IMR-90 (cell line): ENCODE data around the gene APOE. TPM values are rescaled to one million over a fixed set of nuclear protein-coding genes. Genes with fewer than 3 reads are reported as not detected.

Experiments
- ATAC-seq: fragments of 200-7000 bp; cut with Tn5 transposase; 2 replicates; pipeline ENCODE4 v1.9.1; 2020; ENCODE audit warnings: low read depth, mild to moderate bottlenecking, moderate library complexity
- BruUV-seq: library from RNA; stranded (reverse); fragments of 400-500 nt; replicated peaks from 2 replicates; lab custom pipeline; 2021; lab: Mats Ljungman, UMichigan
- CTCF ChIA-PET: fragments of 300-600 bp; formaldehyde crosslinking; extraction: SDS; loops from one replicate; lab custom pipeline; 2021; ENCODE audit warnings: antibody characterized with exemption; lab: Yijun Ruan, JAX
- POLR2A ChIA-PET: fragments of 300-600 bp; sonication (Branson Sonifier 250); formaldehyde crosslinking; loops from one replicate; lab custom pipeline; 2022; ENCODE audit warnings: antibody characterized with exemption; ENCODE audit not compliant: unreplicated experiment; lab: Charles Lee
- DNase-seq: peaks from one replicate; pipeline ENCODE4 v3.0.0; 2013
- H2AFZ ChIP-seq: replicated peaks from 2 replicates; pipeline ENCODE3; 2013; ENCODE audit warnings: low read length, mild to moderate bottlenecking; ENCODE audit not compliant: poor library complexity
- H2AK5ac ChIP-seq: 2 replicates; pipeline ENCODE4 v1.6.1; 2013; ENCODE audit warnings: low read depth, low read length, inconsistent platforms
- H2AK9ac ChIP-seq: replicated peaks from 2 replicates; pipeline ENCODE3; 2013; ENCODE audit warnings: mild to moderate bottlenecking, low read depth, low read length, moderate library complexity; ENCODE audit not compliant: poor library complexity
- H2BK120ac ChIP-seq: 2 replicates; pipeline ENCODE4 v1.6.1; 2013; ENCODE audit warnings: low read depth, low read length, inconsistent platforms
- H2BK15ac ChIP-seq: 3 replicates; pipeline ENCODE4 v1.6.1; 2013; ENCODE audit warnings: low read depth, low read length, inconsistent platforms
- H2BK20ac ChIP-seq: 2 replicates; pipeline ENCODE4 v1.6.1; 2013; ENCODE audit warnings: low read depth, mild to moderate bottlenecking, inconsistent platforms, low read length, moderate library complexity
- H2BK5ac ChIP-seq: 2 replicates; pipeline ENCODE4 v1.6.1; 2013; ENCODE audit warnings: mild to moderate bottlenecking, low read depth, low read length, inconsistent platforms; ENCODE audit not compliant: poor library complexity, severe bottlenecking
- H3K14ac ChIP-seq: replicated peaks from 2 replicates; pipeline ENCODE4 v1.6.1; 2013; ENCODE audit warnings: low read depth, low read length, inconsistent platforms
- H3K18ac ChIP-seq: 2 replicates; pipeline ENCODE4 v1.6.1; 2013; ENCODE audit warnings: low read depth, low read length, control low read depth
- H3K23ac ChIP-seq: 2 replicates; pipeline ENCODE4 v1.6.1; 2013; ENCODE audit warnings: low read depth, low read length, inconsistent platforms
- H3K27ac ChIP-seq: 2 replicates; pipeline ENCODE4 v1.5.1; 2013; ENCODE audit warnings: mild to moderate bottlenecking, control low read depth, low read length; ENCODE audit not compliant: insufficient read depth
- H3K27me3 ChIP-seq: 2 replicates; pipeline ENCODE4 v1.6.1; 2013; ENCODE audit warnings: low read length; ENCODE audit not compliant: control insufficient read depth, insufficient read depth
- H3K36me3 ChIP-seq: 2 replicates; pipeline ENCODE4 v1.6.1; 2013; ENCODE audit warnings: low read length, mixed read lengths; ENCODE audit not compliant: control insufficient read depth, insufficient read depth
- H3K4ac ChIP-seq: 2 replicates; pipeline ENCODE4 v1.6.1; 2013; ENCODE audit warnings: low read depth, low read length, inconsistent platforms
- H3K4me1 ChIP-seq: 2 replicates; pipeline ENCODE4 v1.6.1; 2013; ENCODE audit warnings: low read length, mixed read lengths; ENCODE audit not compliant: control insufficient read depth, insufficient read depth
- H3K4me2 ChIP-seq: 2 replicates; pipeline ENCODE4 v1.6.1; 2013; ENCODE audit warnings: low read depth, mild to moderate bottlenecking, control low read depth, low read length, moderate library complexity
- H3K4me3 ChIP-seq: 2 replicates; pipeline ENCODE4 v1.5.1; 2013; ENCODE audit warnings: low read depth, mild to moderate bottlenecking, control low read depth, low read length, moderate library complexity; ENCODE audit not compliant: insufficient read depth
- H3K56ac ChIP-seq: 2 replicates; pipeline ENCODE4 v1.6.1; 2013; ENCODE audit warnings: low read length, inconsistent platforms; ENCODE audit not compliant: insufficient read depth; ENCODE audit errors: extremely low read depth
- H3K79me1 ChIP-seq, 2 experiments: 2 replicates each; pipeline ENCODE4 v1.6.1; 2013; ENCODE audit warnings: low read length in 2 of 2, inconsistent platforms in 1 of 2, low read depth in 1 of 2
- H3K9ac ChIP-seq: 2 replicates; pipeline ENCODE4 v1.6.1; 2013; ENCODE audit warnings: low read depth, low read length, control low read depth
- H3K9me1 ChIP-seq: 2 replicates; pipeline ENCODE4 v1.6.1; 2013; ENCODE audit warnings: low read length, inconsistent platforms; ENCODE audit not compliant: insufficient read depth
- H3K9me3 ChIP-seq: 2 replicates; pipeline ENCODE4 v1.6.1; 2013; ENCODE audit warnings: low read length; ENCODE audit not compliant: control insufficient read depth, insufficient read depth
- H4K20me1 ChIP-seq: 2 replicates; pipeline ENCODE4 v1.6.1; 2013; ENCODE audit warnings: low read length, inconsistent platforms; ENCODE audit not compliant: insufficient read depth
- H4K5ac ChIP-seq: 2 replicates; pipeline ENCODE4 v1.6.1; 2013; ENCODE audit warnings: mild to moderate bottlenecking, low read depth, low read length, control low read depth
- H4K8ac ChIP-seq, 2 experiments: 2 replicates each; pipeline ENCODE4 v1.6.1; 2013; ENCODE audit warnings: low read depth in 2 of 2, low read length in 2 of 2, control low read depth in 1 of 2, inconsistent platforms in 1 of 2
- H4K91ac ChIP-seq: 2 replicates; pipeline ENCODE4 v1.6.1; 2013; ENCODE audit warnings: low read depth, low read length, inconsistent platforms; ENCODE audit not compliant: insufficient read depth
- BHLHE40 ChIP-seq: fragments of 150-350 bp; IDR thresholded peaks from 2 replicates; pipeline ENCODE4 v1.6.1; 2016; ENCODE audit warnings: mild to moderate bottlenecking, low read depth, low read length
- CEBPB ChIP-seq: IDR thresholded peaks from 2 replicates; pipeline ENCODE4 v1.6.1; 2012; ENCODE audit warnings: low read depth, low read length, improper control_type of control experiment
- CHD1 ChIP-seq: IDR thresholded peaks from 2 replicates; pipeline ENCODE4 v1.6.1; 2012; ENCODE audit warnings: low read depth, low read length, improper control_type of control experiment
- FOS ChIP-seq: fragments of 150-350 bp; IDR thresholded peaks from 2 replicates; pipeline ENCODE4 v1.6.1; 2016; ENCODE audit warnings: low read depth, low read length
- MAFK ChIP-seq: IDR thresholded peaks from 2 replicates; pipeline ENCODE4 v1.6.1; 2012; ENCODE audit warnings: low read depth, low read length, improper control_type of control experiment
- MAZ ChIP-seq: IDR thresholded peaks from 2 replicates; pipeline ENCODE4 v1.6.1; 2012; ENCODE audit warnings: low read depth, mild to moderate bottlenecking, low read length, improper control_type of control experiment, moderate library complexity, borderline replicate concordance
- MXI1 ChIP-seq: IDR thresholded peaks from 2 replicates; pipeline ENCODE4 v1.6.1; 2012; ENCODE audit warnings: low read depth, mild to moderate bottlenecking, low read length, moderate library complexity, borderline replicate concordance
- NFE2L2 ChIP-seq: fragments of 150-350 bp; IDR thresholded peaks from 2 replicates; pipeline ENCODE4 v1.6.1; 2016; ENCODE audit warnings: low read depth, mild to moderate bottlenecking, low read length
- POLR2A ChIP-seq: IDR thresholded peaks from 2 replicates; pipeline ENCODE4 v1.6.1; 2012; ENCODE audit warnings: mild to moderate bottlenecking, low read depth, low read length
- RAD21 ChIP-seq: IDR thresholded peaks from 2 replicates; pipeline ENCODE4 v1.6.1; 2012; ENCODE audit warnings: low read length, improper control_type of control experiment
- RCOR1 ChIP-seq: IDR thresholded peaks from 2 replicates; pipeline ENCODE4 v1.6.1; 2012; ENCODE audit warnings: mild to moderate bottlenecking, low read length, improper control_type of control experiment; ENCODE audit not compliant: insufficient replicate concordance
- RFX5 ChIP-seq: IDR thresholded peaks from 2 replicates; pipeline ENCODE4 v1.8.0; 2012; ENCODE audit warnings: low read depth, mild to moderate bottlenecking, low read length, moderate library complexity
- SMC3 ChIP-seq: fragments of 150-350 bp; IDR thresholded peaks from 2 replicates; pipeline ENCODE4 v1.6.1; 2016; ENCODE audit warnings: low read depth, mild to moderate bottlenecking, antibody characterized with exemption, low read length, moderate library complexity
- WGBS, 2 experiments: methylation state at CpG; one replicate each; pipeline versions ENCODE4 v1.1.5 to v1.1.7; 2013; ENCODE audit warnings: missing lambda C conversion rate in 2 of 2; ENCODE audit not compliant: insufficient read length in 1 of 2; ENCODE audit errors: extremely low coverage in 2 of 2; 5-methylcytosine and 5-hydroxymethylcytosine counted together
- dilution Hi-C: fragments of 300-500 bp; cut with HindIII; formaldehyde crosslinking; loops from one replicate; pipeline ENCODE4 v1.14.3; 2018; ENCODE audit warnings: low sequenced_read_pairs; ENCODE audit not compliant: unreplicated experiment
- in situ Hi-C: fragments of 300-500 bp; cut with MboI; formaldehyde crosslinking; loops from 3 replicates; pipeline ENCODE4 v1.14.3; 2019; ENCODE audit warnings: low sequenced_read_pairs, inconsistent platforms, mixed read lengths
- intact Hi-C: fragments of 100-400 bp; cut with micrococcal nuclease; formaldehyde crosslinking; loops from 2 replicates; pipeline ENCODE4 v1.10.0; 2022
- polyA plus RNA-seq, 3 experiments: library from polyadenylated mRNA; depleted of rRNA; stranded (reverse); fragments of >200 nt; gene quantifications; 2 replicates each; pipeline ENCODE4 v1.2.3, GENCODE V29; 2012; ENCODE audit warnings: low replicate concordance in 1 of 3
- total RNA-seq: library from RNA; depleted of rRNA; stranded (reverse); fragments of >200 nt; gene quantifications from 2 replicates; pipeline ENCODE4 v1.2.3, GENCODE V29; 2012
- TF ChIP-seq, protein P1 (sequence below): conservative IDR thresholded peaks from 2 replicates; pipeline ENCODE4 v1.5.1; 2012; ENCODE audit warnings: mild to moderate bottlenecking, low read depth, low read length, improper control_type of control experiment
- TF ChIP-seq, protein P2 (sequence below): fragments of 150-350 bp; IDR thresholded peaks from 2 replicates; pipeline ENCODE4 v1.6.1; 2017; ENCODE audit warnings: mild to moderate bottlenecking, antibody characterized with exemption, low read length, low read depth
- TF ChIP-seq, protein P3 (sequence below): fragments of 150-350 bp; IDR thresholded peaks from 2 replicates; pipeline ENCODE4 v1.6.1; 2016; ENCODE audit warnings: low read depth, mild to moderate bottlenecking, low read length, moderate library complexity, borderline replicate concordance

Gene APOE
- total and polyA plus RNA-seq, 2 of the 4 experiments (the other 2 are of a cell fraction): 0.18 to 2.0 TPM

DNA sequence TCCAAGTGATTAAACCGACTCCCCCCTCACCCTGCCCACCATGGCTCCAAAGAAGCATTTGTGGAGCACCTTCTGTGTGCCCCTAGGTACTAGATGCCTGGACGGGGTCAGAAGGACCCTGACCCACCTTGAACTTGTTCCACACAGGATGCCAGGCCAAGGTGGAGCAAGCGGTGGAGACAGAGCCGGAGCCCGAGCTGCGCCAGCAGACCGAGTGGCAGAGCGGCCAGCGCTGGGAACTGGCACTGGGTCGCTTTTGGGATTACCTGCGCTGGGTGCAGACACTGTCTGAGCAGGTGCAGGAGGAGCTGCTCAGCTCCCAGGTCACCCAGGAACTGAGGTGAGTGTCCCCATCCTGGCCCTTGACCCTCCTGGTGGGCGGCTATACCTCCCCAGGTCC lies 2.0 kb downstream of the APOE start:
- Histone ChIP-seq H2BK15ac (no peak overlapping the region), H2BK5ac (no peak overlapping the region), H3K18ac (no peak overlapping the region), H3K4me2 (no peak overlapping the region), H3K4me1 (peaks cover 9% of the 10 kb centered on the region; the same call in 1 of the 2 replicates), H3K23ac (no peak overlapping the region), H2BK20ac (no peak overlapping the region), H3K4ac (no peak overlapping the region), H3K4me3 (no peak overlapping the region), H4K8ac (no peak overlapping the region), H2BK120ac (no peak overlapping the region), H3K9me3 (no peaks in the 10 kb centered on the region), H4K20me1 (peaks cover 4% of the 10 kb centered on the region; the same call in 1 of the 2 replicates), H3K9ac (no peak overlapping the region), H4K5ac (no peak overlapping the region), H2AFZ (no peak overlapping the region), H3K79me1 (no peaks in the 10 kb centered on the region; a peak in 1 of 4 replicates), H3K27ac (no peak overlapping the region), H4K91ac (no peak overlapping the region), H3K36me3 (peaks cover 3% of the 10 kb centered on the region), H3K9me1 (no peaks in the 10 kb centered on the region), H3K27me3 (peaks cover 8% of the 10 kb centered on the region), H3K56ac (no peak overlapping the region), H2AK9ac (no peak overlapping the region), H2AK5ac (no peak overlapping the region), H3K14ac (no peak overlapping the region)
- no peak for DNase-seq
- ATAC-seq: no peak
- ChIA-PET CTCF (interaction anchor here (1.1 to 1.2 kb wide), 2 partner anchors 44 to 152 kb away, joined by 3 read pairs; no protein-coding TSS in a partner anchor), POLR2A (no interaction called here)
- in situ Hi-C loops: no loop called here
- dilution Hi-C loops: no loop called here
- intact Hi-C loops: no loop called here
- no TSS peak for BruUV-seq
- WGBS, 2 experiments: 92% methylated on average over 6 of the region's 12 CpGs; no CpG with 5 or more reads in 1 of the 2 experiments
- TF ChIP-seq CEBPB (no peak), MXI1 (no peak), FOS (no peak), RFX5 (no peak), BHLHE40 (no peak), MAZ (no peak), POLR2A (no peak), RAD21 (no peak), NFE2L2 (no peak), CHD1 (no peak), RCOR1 (no peak), MAFK (no peak), SMC3 (no peak)
- TF ChIP-seq, protein P1, sequence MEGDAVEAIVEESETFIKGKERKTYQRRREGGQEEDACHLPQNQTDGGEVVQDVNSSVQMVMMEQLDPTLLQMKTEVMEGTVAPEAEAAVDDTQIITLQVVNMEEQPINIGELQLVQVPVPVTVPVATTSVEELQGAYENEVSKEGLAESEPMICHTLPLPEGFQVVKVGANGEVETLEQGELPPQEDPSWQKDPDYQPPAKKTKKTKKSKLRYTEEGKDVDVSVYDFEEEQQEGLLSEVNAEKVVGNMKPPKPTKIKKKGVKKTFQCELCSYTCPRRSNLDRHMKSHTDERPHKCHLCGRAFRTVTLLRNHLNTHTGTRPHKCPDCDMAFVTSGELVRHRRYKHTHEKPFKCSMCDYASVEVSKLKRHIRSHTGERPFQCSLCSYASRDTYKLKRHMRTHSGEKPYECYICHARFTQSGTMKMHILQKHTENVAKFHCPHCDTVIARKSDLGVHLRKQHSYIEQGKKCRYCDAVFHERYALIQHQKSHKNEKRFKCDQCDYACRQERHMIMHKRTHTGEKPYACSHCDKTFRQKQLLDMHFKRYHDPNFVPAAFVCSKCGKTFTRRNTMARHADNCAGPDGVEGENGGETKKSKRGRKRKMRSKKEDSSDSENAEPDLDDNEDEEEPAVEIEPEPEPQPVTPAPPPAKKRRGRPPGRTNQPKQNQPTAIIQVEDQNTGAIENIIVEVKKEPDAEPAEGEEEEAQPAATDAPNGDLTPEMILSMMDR: no peak
- TF ChIP-seq, protein P2, sequence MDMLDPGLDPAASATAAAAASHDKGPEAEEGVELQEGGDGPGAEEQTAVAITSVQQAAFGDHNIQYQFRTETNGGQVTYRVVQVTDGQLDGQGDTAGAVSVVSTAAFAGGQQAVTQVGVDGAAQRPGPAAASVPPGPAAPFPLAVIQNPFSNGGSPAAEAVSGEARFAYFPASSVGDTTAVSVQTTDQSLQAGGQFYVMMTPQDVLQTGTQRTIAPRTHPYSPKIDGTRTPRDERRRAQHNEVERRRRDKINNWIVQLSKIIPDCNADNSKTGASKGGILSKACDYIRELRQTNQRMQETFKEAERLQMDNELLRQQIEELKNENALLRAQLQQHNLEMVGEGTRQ: no peak
- TF ChIP-seq, protein P3, sequence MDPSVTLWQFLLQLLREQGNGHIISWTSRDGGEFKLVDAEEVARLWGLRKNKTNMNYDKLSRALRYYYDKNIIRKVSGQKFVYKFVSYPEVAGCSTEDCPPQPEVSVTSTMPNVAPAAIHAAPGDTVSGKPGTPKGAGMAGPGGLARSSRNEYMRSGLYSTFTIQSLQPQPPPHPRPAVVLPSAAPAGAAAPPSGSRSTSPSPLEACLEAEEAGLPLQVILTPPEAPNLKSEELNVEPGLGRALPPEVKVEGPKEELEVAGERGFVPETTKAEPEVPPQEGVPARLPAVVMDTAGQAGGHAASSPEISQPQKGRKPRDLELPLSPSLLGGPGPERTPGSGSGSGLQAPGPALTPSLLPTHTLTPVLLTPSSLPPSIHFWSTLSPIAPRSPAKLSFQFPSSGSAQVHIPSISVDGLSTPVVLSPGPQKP: no peak
